Activated CD4-positive, alpha-beta T cell treated with anti-CD3 and anti-CD28 coated beads, Interleukin-2, amount 50 U/mL, for 1 hour (primary cell): ENCODE data around the gene ANAPC1.
A peak's percentile ranks its signal among the peaks of the same experiment; 100 is the strongest.
"Not testable (repeated sequence)": the region's sequence is repeated elsewhere in the genome, so short reads cannot be mapped to it uniquely, and the experiment has no call there.

Experiments used
- DNase-seq: peaks from one replicate; pipeline ENCODE4 v3.0.0-alpha.2; 2020

The ANAPC1 gene

GRCh38 chr2:111784081-111784480 lies 99.9 kb downstream of the ANAPC1 start:
- DNase-seq = not testable (repeated sequence)

GRCh38 chr2:111782195-111782594 lies 101.8 kb downstream of the ANAPC1 start:
- not testable (repeated sequence) for DNase-seq

- DNase-seq = not testable (repeated sequence)
Observed at GRCh38 chr2:111781443-111782094, 102.4 kb downstream of the ANAPC1 start.

- not testable (repeated sequence) for DNase-seq
Observed at GRCh38 chr2:111777155-111777554, 106.8 kb downstream of the ANAPC1 start.

GRCh38 chr2:111776296-111776695 lies 107.7 kb downstream of the ANAPC1 start:
- DNase-seq = not testable (repeated sequence)

- DNase-seq = not testable (repeated sequence)
Observed at GRCh38 chr2:111772180-111772579, 111.8 kb downstream of the ANAPC1 start.

GRCh38 chr2:111770916-111771658 lies 112.9 kb downstream of the ANAPC1 start:
- not testable (repeated sequence) for DNase-seq

- DNase-seq = not testable (repeated sequence)
Observed at GRCh38 chr2:111768266-111769190, 115.5 kb downstream of the ANAPC1 start.

GRCh38 chr2:111767087-111767486 lies 116.9 kb downstream of the ANAPC1 start:
- not testable (repeated sequence) for DNase-seq

GRCh38 chr2:111766295-111766694 lies 117.7 kb downstream of the ANAPC1 start:
- DNase-seq = not testable (repeated sequence)

- not testable (repeated sequence) for DNase-seq
Observed at GRCh38 chr2:111764151-111764550, 119.8 kb downstream of the ANAPC1 start.

GRCh38 chr2:111760697-111761284 lies 123.2 kb downstream of the ANAPC1 start:
- DNase-seq = not testable (repeated sequence)

- not testable (repeated sequence) for DNase-seq
Observed at GRCh38 chr2:111752533-111752932, 131.5 kb downstream of the ANAPC1 start.

- DNase-seq = not testable (repeated sequence)
Observed at GRCh38 chr2:111750641-111751040, 133.4 kb downstream of the ANAPC1 start.

- not testable (repeated sequence) for DNase-seq
Observed at GRCh38 chr2:111748429-111748828, 135.6 kb downstream of the ANAPC1 start.

GRCh38 chr2:111747410-111748115 lies 136.4 kb downstream of the ANAPC1 start:
- DNase-seq = peak; percentile 65

- not testable (repeated sequence) for DNase-seq
Observed at GRCh38 chr2:111744751-111745150, 139.2 kb downstream of the ANAPC1 start.

GRCh38 chr2:111741517-111741916 lies 142.5 kb downstream of the ANAPC1 start:
- DNase-seq = not testable (repeated sequence)

GRCh38 chr2:111735838-111736721 lies 147.9 kb downstream of the ANAPC1 start:
- DNase-seq = not testable (repeated sequence)

- not testable (repeated sequence) for DNase-seq
Observed at GRCh38 chr2:111735420-111735819, 148.6 kb downstream of the ANAPC1 start.
